GOT3 (cell line): ENCODE measurements around the gene STXBP6.

Experiments used
- DNase-seq: peaks from one replicate; lab custom pipeline; 2025; ENCODE audit warnings: mixed read lengths; lab: John Stamatoyannopoulos, UW

Gene STXBP6

DNA sequence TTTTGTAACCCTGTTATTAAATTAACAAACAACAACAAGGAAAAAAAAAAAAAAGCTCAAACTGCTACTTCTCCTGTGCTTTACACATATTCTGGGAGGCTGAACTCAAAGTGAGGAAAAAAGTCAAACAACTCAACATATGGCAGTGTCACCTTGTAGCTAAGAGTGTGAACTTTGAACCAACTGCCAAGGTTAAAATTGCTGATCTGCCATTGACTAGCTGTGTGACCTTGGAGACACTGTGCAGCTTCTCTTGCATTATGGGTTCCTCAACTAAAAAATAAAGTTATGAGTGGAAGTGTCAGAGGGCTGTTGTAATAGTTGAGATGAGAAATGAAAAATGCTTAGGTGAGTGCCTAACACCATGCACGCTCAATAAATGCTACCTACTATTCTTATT is 34.2 kb downstream of the STXBP6 start:
- DNase-seq: no peak

DNA sequence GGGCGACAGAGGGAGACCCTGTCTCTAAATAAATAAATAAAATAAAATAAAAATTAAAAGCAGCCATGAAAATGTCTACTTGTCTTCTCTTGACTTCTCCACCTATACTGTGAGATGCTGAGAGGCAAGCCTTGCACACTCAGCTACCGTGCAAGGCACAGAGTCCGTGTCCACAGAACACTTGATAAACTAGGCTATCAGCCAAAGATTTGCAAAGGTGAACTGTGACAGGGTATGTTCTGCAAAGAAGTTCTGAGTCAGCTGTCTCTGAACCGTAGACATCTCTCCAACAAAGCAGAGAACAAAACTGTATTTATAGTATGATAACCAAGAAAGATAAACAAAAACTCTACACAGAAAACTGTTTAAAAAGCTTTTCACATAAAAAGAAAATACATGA is 35.5 kb downstream of the STXBP6 start:
- DNase-seq: no peak

DNA sequence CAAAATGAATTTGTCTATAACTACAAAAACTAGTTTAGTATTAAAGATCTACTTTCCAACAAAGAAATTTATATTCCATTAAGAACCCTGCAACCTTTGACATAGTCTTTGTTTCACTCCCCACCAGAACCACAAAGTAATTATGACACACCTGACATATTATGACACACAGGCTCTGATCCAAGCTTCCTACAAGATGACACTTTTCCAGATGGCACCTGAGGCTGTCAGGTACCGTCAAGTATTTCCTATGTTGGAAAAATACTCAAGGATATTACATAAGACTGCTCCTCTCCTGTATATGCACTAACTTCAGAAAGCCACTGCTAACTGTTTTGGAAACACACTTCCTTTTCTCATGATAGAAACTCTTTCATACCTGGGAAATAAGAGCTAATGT is 38.9 kb downstream of the STXBP6 start:
- DNase-seq: no peak

DNA sequence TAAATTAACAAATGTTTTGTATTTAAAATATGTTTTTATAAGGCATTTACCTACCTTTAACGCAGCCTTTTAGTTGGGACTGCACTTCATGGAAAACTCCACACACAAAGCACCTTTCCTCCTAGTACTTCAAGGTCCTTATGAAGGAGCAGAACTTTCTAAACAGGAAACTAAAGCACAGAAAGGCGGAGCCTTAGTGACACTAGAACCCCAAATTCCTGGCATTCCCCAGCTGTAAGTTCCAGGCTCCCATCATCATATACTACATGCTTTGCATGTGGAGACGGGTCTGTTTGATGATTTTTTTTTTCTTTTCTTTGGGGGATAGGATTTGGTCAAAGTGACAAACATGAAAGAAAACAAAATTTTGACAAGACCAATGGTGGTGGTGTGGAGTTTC is 39.5 kb downstream of the STXBP6 start:
- DNase-seq: no peak

DNA sequence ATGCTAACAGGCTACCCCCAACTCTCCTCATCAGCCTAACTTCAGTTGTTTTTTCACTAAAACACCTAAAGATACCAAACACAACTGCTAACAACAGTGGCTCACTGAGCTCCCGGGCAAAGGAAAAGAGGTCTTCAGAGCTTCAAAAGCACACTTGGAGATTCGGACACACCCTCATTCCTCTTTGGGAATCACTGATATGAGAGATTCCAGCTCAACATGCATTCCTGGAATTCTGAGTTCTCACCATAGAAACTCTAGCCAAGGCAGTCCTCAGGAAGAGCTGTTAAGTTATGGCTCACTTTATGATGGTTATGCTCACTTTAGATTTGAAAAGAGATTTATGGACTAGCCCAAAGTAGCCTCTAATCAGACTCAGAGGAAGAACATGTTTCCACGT is 40.1 kb downstream of the STXBP6 start:
- no peak for DNase-seq

DNA sequence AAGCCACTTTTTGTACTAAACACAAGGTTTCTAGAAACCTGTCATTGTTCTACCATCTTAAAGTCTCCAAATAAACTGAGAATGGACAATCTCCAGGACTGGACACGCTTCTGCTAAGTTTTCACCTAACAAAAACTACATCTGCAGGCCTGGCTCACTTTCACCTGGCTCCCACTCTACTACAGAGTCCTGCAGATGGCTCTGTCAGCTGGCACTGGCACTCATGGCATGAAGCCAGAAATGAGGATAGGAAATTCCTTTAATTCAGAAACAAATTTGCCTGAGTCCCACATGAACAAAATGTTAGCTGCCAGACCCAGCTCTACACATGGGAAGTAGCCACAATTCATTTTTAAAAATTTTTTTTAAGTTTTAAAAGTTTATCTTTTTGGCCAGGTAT is 42.1 kb downstream of the STXBP6 start:
- no peak for DNase-seq

DNA sequence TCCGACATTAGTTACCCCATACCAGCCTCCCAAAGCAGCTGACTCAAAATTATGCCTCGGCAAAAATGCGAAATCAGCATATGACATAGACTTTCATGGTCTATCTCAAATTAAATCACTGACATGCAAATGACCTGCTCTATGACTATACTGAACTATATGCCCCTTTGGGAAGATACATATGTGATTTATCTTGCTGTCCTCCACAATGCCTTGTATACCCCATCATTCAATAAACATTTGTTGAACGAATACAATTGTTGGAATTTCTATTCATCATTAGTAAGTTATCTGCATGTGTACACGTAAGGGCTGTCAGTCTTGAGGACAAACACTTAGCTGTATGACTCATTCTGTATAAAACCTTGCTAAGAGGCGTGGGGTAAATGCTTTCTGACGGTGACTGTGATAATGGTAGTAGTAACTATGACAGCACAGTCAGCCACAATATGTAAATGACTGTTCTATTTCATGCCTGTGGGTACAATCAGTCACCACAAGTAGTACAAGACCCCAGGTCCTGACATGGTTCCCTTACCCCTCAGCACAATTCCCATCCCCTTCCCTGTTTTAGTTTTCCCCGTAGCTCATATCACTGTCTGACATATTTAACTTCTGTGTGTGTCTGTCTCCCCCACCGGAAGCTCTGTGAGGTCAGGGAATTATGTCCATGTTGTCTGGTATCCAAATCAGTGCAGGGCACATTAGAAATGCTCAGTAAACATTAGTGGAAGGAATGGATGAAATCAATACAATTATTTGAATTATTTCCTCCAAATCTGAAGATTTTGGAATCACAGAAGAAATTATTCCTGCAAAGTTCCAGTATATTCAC is 42.8 kb downstream of the STXBP6 start:
- DNase-seq: no peak

DNA sequence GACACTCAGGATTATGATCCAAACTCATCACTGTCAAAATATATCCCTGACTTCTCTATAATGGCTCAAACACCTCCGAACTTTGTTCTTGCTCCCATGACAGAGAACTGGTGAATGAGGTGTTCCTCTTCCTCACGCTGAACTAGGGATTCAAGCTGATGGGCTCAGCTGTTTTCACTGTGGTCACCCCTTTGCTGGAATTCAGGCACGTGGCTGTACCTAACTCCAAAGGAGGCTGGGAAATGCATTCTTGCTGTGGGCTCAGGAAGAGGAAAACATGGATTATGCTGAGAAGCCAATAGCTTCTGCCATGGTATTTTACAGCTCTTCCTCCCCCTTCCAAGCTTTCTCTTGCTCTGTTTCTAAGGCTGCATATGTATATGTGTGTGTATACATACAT is 43.9 kb downstream of the STXBP6 start:
- DNase-seq: no peak

DNA sequence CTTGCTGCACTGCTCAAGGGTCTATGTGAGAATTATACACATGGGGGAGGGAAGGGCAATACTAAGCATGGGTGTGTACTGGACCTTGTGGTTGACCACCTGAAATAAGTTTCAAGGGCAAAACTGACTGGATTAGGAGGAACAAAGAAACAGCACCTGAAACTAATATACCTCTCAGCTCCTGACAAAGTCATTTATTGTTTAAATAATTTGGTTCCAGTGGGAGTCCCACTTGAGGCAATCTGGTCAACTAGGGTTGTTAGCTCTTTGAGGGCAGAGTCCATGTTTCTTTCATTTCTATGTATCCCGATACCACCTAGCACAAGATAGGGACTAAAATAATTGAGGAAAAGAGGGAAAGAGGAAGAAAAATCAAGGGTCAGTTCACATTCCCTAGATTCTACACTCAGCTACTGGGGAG is 45.5 kb downstream of the STXBP6 start:
- DNase-seq: no peak

DNA sequence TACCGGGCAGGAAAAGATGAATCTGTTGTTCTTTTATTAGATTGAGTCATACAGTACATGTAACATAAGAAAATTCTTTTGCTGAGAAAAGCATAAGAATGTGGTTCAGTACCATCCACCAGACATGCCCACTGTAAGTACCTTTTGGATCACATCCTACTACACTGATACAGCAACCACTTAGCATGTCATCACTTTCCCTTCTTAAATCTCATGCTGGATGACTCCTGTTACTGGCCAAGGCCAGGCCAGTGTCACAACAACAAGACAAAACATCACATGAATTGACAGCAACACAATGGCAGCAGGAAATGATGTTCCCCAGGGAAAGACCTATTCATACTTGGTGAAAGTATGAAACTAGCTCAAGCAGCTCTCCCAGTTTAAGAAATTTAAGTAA is 46.4 kb downstream of the STXBP6 start:
- no peak for DNase-seq

DNA sequence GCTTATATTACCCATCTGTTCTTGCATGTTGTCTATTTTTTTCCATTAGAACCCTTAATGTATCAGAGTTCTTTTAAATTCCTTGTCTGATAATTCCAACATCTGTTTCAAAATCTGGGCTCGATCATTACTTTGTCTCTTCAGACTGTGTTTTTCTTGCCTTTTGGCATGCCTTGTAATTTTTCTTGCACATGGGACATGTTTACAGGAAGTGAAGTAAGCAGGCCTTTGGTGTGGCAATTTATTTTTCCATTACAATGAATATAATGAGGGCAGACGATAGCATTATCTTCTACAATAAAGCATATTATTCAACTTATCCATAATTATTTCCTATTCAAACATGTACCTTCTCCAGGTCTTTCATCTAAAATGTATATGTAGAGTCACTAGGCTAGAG is 48.3 kb downstream of the STXBP6 start:
- DNase-seq: no peak

DNA sequence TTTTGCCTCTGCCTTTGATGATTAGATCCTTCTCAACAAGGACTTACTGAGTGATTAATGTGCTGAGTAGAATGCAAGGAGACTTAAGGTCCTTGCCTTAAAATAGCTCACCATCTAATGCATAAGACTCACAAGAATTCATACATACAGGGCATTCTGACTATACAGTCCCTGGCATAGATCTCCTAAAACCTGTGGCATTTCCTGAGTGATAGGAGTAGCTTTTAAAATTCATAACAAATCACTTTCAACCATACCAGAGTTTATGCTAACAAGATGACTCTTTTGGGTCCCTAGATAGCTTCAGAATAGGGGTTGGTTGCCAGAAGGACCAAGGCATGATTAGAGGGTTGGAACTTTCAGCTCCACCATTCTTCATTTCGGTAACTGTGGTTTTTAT is 48.8 kb downstream of the STXBP6 start:
- no peak for DNase-seq

DNA sequence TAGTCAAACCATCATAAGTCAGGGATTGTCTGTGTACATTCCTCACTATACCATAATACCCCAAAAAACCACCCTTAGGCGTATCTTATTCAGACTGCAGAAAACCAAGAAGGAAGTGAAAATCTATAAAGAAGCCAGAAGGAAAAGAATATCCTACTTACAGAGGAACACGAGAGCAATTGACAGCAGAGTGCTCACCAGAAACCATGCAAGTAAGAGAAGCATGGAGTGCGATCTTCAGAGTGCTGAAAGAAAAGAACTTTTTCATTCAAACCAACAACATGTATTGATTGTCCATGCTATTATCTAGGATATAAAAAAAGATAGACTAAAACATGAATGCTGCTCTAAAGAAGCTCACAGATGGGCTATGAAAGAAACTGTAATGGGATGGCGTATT is 50.8 kb downstream of the STXBP6 start:
- DNase-seq: no peak

DNA sequence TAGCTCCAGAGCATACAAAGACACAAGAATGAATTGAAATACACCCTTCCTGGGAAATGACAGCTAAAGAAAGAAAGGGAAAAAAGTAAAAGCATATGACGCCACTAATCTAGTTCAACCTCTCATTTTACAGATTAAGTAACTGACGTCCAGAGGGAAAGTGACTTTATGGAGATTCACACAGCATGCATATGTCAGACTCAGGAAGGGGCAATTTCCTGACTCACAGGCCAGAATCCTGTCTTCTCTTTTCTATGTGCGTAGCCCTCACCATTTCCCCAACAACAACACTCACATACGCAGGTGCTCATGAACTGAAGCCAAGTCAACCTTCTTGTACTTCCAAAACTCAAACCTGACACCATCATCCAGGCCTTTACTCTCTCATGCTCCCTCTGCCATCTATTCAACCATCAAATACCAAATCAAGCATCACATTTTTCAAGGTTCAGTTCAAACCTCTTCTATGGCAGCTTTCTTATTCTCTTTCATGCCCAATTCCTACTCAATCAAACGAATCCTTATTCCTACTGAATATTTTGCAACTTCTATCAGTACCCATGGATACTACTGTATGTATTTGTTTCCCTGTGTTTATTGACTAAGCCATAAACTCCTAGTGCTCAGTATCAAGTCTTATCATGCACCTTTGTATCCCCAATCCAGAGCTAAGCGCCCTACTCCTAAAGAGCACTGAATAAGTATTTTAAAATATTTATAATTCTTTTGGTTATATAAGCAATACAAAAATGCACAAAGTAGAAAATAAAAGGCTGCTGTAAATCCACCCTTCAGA is 52.8 kb downstream of the STXBP6 start:
- no peak for DNase-seq

DNA sequence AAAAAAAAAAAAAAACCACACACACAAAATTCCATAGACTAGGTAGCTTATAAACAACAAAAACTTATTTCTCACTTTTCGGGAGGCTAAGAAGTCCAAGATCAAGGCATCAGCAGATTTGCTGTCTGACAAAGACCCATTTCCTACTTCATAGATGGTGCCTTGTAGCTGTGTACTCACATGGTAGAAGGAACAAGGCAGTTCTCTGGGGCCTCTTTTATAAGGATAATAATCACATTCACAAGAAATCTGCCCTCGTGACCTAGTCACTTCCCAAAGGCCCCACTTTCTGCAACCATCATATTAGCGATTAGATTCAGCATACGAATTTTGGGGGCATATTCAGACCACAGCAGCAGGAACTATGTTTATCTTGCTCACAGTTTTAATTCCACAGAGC is 54.9 kb downstream of the STXBP6 start:
- DNase-seq: no peak

DNA sequence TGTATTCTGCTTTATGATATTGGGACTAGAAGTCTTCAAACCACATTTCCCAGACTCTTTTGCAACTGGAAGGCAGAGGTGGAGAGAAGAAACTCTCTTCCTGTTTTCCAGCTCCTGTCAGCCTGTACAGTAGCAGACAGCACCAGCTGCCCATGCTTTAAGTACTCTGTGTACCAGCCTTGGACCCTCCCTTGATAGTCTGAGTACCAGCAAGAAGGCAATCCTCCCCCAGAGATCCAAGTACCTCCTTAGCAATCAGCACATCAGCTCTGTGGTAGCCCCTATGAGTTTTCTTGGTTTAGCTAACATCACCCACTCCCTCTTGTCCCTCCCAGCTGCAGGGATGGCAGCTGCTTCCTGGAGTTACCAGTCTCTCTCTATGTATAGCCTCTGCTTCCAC is 56.3 kb downstream of the STXBP6 start:
- no peak for DNase-seq

DNA sequence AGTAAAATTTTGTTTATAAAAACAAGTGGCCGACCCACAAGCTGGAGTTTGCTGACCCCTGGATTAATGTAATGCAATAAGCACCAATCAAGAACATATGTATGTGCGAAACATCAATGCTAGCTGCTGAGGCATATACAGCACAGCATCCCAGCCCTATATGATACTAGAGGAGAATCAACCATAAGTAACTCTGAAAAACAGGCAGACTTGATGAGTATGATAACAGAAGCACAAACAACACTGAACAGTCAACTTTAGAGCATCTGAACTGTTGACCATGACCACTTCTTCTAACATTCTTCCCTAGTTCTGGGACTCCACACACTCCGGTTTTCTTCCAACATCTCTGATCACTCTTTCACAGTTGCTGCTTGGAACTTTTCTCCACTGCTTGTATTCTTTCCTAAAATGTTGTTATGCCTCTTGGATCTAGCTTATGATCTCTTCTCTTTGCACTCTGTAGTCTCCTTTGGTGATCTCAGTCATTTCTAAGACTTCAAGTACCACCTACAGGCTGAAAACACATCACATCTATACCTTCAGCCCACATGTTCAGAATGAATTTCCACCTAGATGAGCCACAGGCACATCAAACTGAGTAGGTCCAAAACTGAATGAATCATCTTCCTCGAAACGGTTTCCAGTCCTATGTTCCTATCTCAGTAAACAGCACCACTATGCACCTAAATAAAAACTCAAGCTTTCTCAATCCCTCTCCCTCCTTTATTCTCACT is 57.2 kb downstream of the STXBP6 start:
- no peak for DNase-seq

DNA sequence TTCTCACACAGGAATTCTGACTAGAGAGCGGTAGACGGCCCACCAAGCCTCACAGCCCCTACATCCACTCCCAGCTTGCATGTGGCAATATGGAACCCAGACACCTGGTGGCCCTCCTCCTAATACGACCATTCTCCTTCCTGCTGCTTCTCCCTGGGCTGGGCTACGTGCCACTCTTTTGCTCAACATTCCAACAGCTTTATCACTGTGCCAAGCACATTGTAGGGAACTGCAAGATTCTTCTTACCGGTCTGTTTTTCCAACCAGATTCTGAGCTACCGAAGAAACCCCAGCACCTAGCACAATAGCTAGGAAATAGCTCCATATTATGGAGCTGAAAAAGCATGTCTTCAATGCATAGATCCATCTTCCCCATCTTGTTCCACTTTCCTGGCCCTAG is 58.1 kb downstream of the STXBP6 start:
- DNase-seq: no peak

DNA sequence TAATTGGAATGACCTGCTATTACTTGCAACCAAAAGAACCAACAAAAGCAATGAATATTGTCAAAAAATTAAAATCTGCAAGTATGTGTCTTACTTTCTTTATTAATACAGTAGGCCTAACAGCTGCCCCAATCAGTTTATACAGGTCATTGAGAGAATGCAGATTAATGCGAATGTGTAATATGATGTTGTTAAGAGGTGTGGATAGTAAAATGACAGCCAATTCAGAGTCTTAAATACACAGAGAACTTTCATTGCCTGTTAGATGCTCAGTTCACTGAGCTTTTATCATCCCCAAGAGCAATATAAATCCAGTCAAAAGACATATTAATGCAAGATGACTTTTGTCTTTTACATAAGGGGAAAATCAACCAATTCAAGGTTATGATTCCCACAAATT is 58.7 kb downstream of the STXBP6 start:
- DNase-seq: no peak

DNA sequence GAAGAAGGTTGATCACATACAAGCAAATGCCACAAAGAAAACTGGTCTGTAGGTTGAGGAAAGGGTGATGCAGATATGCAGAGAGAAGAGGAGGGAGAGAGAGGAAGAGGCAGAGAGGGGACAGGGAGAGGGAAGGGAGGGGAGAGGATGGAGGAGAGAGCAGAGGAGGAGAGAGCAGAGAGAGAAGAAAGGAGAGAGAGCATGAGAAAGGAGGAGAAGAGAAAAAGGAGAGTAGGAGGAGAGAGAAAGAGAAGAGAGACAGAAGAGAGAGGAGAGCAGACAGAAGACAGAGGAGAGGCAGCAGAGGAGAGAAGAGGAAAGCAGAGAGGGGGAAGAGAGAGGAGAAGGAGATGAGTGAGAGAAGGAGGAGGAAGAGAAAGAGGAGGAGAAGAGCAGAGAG is 59.2 kb downstream of the STXBP6 start:
- no peak for DNase-seq

DNA sequence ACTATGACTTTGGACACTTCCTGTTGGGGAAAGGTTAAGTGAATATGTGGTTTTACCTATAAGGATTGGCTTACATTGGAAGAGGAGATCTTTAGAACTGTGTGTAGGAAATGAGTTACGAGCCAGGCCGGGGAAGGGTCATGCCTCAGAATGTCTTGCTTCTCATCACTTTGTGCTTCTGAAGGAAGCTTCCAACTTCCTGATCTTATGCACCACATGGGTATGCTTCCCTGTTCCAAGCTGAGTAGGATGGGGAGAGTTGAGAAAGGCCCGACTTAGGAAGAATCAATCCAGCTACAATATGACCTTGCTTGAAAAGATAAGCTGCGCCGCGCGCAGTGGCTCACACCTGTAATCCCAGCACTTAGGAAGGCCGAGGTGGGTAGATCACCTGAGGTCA is 59.9 kb downstream of the STXBP6 start:
- no peak for DNase-seq

DNA sequence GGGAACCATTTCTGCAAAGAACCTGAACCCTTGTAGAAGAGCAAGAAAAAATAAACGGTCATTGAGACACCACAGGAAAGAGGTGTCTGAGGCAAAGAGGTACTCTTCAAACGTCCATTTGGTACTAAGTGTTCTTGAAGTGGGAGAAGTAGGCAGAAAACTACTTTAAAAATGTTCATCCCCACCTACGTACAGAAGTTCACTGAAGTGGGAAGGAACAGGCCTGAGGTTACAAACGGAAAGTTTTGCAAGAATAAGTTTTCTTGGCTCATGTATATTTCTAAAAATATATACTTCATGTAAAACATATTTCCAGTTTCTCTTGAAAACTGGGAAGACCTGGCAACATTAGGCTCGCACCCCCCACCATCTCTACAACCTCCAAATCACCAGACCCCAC is 61.2 kb downstream of the STXBP6 start:
- DNase-seq: no peak
